Nephron (organoid): Measurements from ENCODE around the gene BTBD1.

Experiments used
- H3K27ac Mint-ChIP-seq, 3 experiments: 2 replicates each; pipeline ENCODE4 v1.8.0; 2020; ENCODE audit warnings: mixed read lengths in 3 of 3, mild to moderate bottlenecking in 2 of 3, moderate library complexity in 1 of 3
- H3K27me3 Mint-ChIP-seq: 2 replicates; pipeline ENCODE4 v1.8.0; 2021; ENCODE audit warnings: low read depth, mild to moderate bottlenecking, moderate library complexity, mixed read lengths
- H3K36me3 Mint-ChIP-seq: 2 replicates; pipeline ENCODE4 v1.8.0; 2020; ENCODE audit warnings: low read depth, mixed read lengths
- H3K4me1 Mint-ChIP-seq: 2 replicates; pipeline ENCODE4 v1.8.0; 2020; ENCODE audit warnings: mixed read lengths
- H3K4me3 Mint-ChIP-seq, 3 experiments: 2 replicates each; pipeline ENCODE4 v1.8.0; 2020; ENCODE audit warnings: mild to moderate bottlenecking in 3 of 3, mixed read lengths in 3 of 3, moderate library complexity in 2 of 3
- H3K9me3 Mint-ChIP-seq: 2 replicates; pipeline ENCODE4 v1.8.0; 2020; ENCODE audit warnings: mixed read lengths
- CTCF ChIP-seq, 3 experiments: fragments of 200-600 bp; sonication (generic); IDR thresholded peaks; one replicate each; pipeline ENCODE4 v1.5.0; 2021; ENCODE audit warnings: antibody characterized with exemption in 3 of 3; ENCODE audit not compliant: unreplicated experiment in 3 of 3

BTBD1 gene

GRCh38 chr15:83108266-83109219, 41.5 kb upstream of the BTBD1 start:
- Mint-ChIP-seq H3K4me1 (peaks cover 16% of the 10 kb centered on the region), H3K4me3 (peak overlapping the region; percentile 66 to 77 (median 77)), H3K36me3 (no peaks in the 10 kb centered on the region), H3K9me3 (peaks cover 6% of the 10 kb centered on the region), H3K27me3 (peaks cover 48% of the 10 kb centered on the region), H3K27ac (no peak overlapping the region)
- no peak for TF ChIP-seq CTCF (IDR thresholded peaks at IDR 0.05; ENCODE audit: unreplicated experiment in 3 of 3)

- Mint-ChIP-seq H3K27ac (no peak overlapping the region), H3K4me1 (peaks cover 16% of the 10 kb centered on the region), H3K36me3 (no peaks in the 10 kb centered on the region), H3K4me3 (peak overlapping the region; percentile 66 to 77 (median 77)), H3K9me3 (peaks cover 6% of the 10 kb centered on the region), H3K27me3 (peaks cover 48% of the 10 kb centered on the region)
- TF ChIP-seq CTCF (IDR thresholded peaks at IDR 0.05; ENCODE audit: unreplicated experiment in 3 of 3) = no peak
Measured at GRCh38 chr15:83107841-83108181, 40.8 kb upstream of the BTBD1 start.

- Mint-ChIP-seq H3K27ac (no peak within 1 kb of the TSS), H3K9me3 (peaks cover 6% of the 10 kb centered on the region), H3K36me3 (no peaks in the 10 kb centered on the region), H3K27me3 (peaks cover 52% of the 10 kb centered on the region), H3K4me1 (peaks cover 19% of the 10 kb centered on the region), H3K4me3 (peak within 1 kb of the TSS; percentile 73 to 80 (median 78))
- no peak for TF ChIP-seq CTCF (IDR thresholded peaks at IDR 0.05; ENCODE audit: unreplicated experiment in 3 of 3)
Measured at GRCh38 chr15:83106994-83107840, 40.2 kb upstream of the BTBD1 start, which contains the start of gene TM6SF1. Gene TM6SF1, plus strand, starts transcription at chr15:83107645. Its CDS starts 36 bp downstream, at chr15:83107681.

GRCh38 chr15:83105440-83105839, 38.4 kb upstream of the BTBD1 start:
- peaks cover 6% of the 10 kb centered on the region for H3K9me3 Mint-ChIP-seq
- H3K4me3 Mint-ChIP-seq = peak overlapping the region; percentile 59 to 70 (median 62)
- peaks cover 50% of the 10 kb centered on the region for H3K27me3 Mint-ChIP-seq
- peaks cover 25% of the 10 kb centered on the region for H3K4me1 Mint-ChIP-seq
- no peaks in the 10 kb centered on the region for H3K36me3 Mint-ChIP-seq
- no peak for TF ChIP-seq CTCF (IDR thresholded peaks at IDR 0.05; ENCODE audit: unreplicated experiment in 3 of 3)
- H3K27ac Mint-ChIP-seq = peak overlapping the region in 1 of 3 experiments; percentile 13

- Mint-ChIP-seq H3K27me3 (peaks cover 42% of the 10 kb centered on the region), H3K36me3 (no peaks in the 10 kb centered on the region), H3K4me1 (peaks cover 32% of the 10 kb centered on the region), H3K9me3 (peaks cover 6% of the 10 kb centered on the region), H3K4me3 (peak overlapping the region; percentile 1 to 56 (median 7)), H3K27ac (no peak overlapping the region)
- TF ChIP-seq CTCF (IDR thresholded peaks at IDR 0.05; ENCODE audit: unreplicated experiment in 3 of 3) = no peak
Measured at GRCh38 chr15:83104141-83104540, 37.1 kb upstream of the BTBD1 start.
